HG02588 (cell line): ENCODE data around the gene PDGFB.
"Not testable (repeated sequence)": the region's sequence is repeated elsewhere in the genome, so short reads cannot be mapped to it uniquely, and the experiment has no call there.

ENCODE experiments used
- ATAC-seq: cut with Tn5 transposase; IDR thresholded peaks from one replicate; pipeline ENCODE4 v1.9.1; 2021; ENCODE audit warnings: mild to moderate bottlenecking, moderate library complexity; ENCODE audit not compliant: unreplicated experiment

The PDGFB gene

DNA sequence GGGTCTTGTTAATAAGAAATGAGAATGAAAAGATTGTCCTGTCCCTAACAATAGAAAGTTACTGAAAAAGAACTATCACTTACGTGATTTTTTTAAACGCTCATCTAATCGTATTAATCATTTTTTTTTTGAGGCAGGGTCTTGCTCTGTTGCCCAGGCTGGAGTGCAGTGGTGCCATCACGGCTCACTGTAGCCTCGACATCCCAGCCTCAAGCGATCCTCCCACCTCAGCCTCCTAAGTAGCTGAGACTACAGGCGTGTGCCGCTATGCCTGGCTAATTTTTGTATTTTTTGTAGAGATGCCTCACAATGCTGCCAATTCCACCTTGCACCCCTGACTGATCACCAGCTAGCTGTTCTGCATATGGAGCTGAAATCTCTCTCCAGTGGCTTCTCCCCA, 15.7 kb downstream of the PDGFB start:
- no peak for ATAC-seq

DNA sequence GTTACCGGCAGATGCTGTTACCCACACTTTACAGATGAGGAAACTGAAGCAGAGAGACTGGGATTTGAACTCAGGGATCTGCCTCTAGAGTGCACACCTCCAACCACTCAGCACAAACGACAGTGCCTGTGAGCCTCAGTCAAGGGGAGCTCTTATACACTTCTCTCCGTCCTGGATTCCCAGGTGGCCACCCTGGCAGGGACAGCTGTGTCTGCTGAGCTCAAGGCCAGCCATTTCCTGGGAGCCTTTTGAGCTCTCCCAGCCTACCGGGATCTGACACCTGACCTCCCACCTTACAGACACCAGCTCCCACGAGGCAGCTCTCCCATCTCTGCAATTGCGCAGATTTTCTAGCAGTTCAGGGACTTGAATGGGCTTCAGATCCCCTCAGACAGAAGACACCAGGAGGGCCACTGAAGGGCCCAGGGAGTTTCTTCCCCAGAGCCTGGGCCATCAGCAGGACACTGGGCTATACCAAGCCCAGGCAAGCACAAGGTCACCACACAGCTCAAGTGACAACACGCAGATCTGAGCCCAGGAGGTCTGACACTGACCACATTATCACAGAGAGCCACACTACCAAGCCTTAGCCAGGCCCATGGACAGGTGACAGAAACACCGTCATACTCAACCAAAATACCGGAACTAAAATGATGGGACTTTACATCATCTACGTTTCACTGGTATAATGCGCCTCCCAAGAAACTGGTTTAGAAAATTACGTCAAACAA, 17.1 kb downstream of the PDGFB start:
- no peak for ATAC-seq

DNA sequence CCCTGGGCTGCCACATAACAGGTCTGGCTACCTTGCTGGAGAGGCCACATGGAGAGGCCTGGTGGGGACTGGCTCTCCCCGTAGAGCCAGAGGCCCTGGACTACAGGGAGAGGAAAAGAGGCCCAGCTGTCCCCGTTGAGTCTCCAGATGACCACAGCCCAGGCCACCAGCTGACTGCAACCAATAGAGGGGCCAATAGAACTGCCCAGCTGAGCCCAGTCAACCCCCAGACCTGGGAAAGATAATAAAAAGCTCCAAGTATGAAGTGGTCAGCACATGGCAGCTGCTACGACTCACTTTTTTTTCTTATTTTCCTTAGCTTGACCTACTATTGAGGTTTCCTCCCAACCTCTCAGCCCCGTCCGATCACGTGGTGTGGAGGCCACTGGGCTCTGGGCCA, 18.4 kb downstream of the PDGFB start:
- no peak for ATAC-seq

DNA sequence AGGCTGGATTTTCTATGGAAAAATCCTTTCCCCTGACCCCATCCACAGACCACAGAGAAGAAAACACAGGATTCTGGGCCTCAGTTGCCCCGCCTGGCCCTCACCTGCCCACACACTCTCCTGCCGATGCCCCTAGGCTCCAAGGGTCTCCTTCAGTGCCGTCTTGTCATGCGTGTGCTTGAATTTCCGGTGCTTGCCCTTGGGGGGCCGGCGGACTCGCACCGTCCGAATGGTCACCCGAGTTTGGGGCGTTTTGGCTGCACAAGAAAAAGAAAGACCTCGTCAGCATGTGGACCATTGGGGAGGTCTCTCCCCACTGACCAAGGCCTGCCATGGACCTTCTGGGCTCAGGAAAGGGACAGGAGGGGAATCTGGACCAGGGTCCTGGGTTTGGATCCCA, 19.2 kb downstream of the PDGFB start:
- no peak for ATAC-seq

DNA sequence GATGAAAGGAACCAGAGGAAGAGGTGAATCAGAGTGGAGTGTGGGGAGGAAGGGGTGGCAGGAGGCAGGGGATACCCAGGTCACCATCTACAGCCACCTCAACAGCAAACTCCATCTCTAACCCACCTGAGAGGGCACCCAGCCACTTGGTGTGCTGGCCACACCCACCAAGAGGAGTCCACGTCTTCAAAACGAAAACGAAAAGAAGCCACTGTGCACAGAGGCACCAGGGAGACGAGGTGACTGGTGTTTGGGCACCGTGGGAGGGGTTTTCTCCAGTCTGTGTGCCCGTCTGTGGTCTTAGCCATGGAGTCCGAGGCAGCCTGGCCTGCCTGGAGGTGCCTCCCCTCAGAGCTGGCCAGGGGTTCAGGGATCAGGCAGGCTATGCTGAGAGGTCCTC, 20.2 kb downstream of the PDGFB start:
- no peak for ATAC-seq

DNA sequence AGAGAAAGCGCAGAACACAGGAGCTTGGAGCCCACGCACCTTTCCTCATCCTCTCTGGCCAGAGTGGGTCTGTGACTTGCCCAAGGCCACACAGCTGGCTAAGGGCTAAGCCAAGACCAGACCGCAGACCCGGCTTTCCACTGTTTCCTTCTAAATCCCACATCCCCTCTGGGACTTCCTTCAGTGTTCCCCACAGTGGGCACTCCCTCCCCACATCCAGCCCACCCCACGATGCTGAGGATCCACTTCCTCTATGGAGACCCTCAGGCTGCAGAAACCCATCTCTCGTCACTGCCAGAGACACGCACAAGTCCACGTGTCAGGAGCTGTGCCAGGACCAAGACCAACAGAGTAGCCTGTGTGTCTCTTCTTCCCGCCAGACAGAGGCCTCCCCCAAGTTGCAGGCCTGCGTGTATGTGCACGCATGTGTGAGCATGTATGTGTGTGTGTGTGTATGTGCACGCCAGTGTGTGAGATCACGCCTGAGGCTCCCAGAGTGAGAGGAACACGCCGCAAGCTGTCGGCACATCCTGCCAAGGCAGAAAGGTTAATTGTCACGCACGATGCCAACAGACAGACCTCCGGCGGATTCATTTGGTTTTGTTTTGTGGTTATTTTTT, 21.6 kb downstream of the PDGFB start:
- no peak for ATAC-seq

DNA sequence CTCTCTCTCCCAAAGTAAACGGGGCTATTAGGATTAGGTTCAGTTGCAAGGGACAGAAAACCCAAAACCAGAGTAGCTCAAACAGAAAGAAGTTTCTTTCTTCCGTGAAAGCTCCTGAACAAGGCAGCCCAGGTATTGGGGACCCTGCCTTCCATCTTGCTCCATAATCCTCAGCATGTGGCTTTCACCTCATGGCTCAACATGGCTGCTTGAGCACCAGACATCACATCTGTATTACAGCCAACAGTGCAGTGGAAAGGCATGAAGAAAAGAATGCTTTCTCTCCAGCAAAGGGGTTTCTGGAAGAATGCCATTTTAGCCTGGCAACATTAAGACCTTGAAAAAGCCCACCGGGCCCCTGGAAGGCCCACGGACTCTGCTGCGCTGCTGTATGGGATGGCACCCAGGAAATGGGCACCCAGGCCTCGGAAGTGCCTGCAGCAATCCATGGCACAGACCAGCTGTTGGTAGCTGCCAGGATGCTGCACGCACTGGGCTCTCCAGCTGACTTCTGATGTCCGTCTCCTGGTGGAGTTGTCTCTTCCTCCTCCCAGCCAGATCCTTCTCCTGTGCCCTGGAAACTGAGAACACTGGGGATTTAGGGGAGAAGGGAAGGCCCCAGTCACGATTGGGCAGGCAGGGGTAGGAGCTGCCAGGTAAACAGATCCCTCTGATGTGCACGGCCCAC, 22.6 kb downstream of the PDGFB start:
- no peak for ATAC-seq

DNA sequence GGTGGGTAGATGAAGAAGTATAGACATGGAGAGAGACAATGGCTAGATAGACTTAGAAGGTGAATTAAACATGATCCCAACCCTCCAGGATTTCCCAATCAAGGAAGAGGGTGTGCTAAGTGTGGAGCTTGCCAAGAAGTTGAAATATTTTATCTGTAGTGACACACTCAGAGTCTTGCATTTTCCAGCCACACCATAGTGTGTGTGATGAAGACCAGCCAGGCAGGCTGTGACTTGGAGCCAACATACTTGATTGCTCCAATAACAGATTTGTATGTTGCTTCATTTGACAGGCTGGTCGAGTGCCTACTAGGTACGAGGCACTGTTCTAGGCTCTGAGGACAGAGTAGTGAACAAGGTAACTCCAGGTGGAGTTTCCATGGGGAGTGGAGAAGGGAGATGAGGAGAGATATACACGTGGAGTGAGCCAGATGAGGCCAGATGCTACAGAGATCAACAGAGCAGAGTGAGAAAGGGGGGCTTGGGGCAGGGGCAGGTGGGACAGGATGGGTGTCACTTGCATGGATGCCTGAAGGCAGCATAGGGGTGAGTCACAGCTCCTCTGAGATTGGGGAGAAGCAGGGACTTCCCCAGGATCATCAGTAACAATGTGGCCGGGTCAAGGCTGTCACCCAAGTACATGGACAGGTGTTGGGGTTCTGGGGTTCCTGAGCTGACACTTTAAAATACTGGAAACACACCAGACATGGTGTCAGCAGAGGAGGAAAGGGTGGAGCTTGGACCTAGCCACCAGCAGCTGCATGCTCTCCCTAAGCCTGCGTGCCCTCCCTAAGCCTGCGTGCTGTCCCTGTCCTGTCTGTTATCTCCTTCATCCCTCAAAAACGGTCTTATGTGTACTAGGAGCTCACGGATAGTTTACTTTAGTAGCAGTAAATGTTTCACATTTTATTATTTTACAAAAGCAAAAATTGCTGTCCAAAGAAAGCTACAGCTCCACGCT, 23.6 kb downstream of the PDGFB start:
- ATAC-seq = no peak

DNA sequence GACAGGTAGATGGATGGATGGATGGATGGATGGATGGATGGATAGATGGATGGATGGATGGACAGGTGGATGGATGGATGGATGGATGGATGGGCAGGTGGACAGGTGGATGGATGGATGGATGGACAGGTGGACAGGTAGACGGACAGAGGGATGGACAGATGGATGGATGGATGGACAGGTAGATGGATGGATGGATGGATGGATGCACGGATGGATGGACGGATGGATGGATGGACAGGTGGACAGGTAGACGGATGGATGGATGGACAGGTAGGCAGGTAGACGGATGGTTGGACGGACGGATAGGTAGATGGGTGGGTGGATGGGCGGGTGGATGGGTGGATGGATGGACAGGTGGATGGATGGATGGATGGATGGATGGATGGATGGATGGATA, 24.3 kb downstream of the PDGFB start:
- ATAC-seq = no peak

DNA sequence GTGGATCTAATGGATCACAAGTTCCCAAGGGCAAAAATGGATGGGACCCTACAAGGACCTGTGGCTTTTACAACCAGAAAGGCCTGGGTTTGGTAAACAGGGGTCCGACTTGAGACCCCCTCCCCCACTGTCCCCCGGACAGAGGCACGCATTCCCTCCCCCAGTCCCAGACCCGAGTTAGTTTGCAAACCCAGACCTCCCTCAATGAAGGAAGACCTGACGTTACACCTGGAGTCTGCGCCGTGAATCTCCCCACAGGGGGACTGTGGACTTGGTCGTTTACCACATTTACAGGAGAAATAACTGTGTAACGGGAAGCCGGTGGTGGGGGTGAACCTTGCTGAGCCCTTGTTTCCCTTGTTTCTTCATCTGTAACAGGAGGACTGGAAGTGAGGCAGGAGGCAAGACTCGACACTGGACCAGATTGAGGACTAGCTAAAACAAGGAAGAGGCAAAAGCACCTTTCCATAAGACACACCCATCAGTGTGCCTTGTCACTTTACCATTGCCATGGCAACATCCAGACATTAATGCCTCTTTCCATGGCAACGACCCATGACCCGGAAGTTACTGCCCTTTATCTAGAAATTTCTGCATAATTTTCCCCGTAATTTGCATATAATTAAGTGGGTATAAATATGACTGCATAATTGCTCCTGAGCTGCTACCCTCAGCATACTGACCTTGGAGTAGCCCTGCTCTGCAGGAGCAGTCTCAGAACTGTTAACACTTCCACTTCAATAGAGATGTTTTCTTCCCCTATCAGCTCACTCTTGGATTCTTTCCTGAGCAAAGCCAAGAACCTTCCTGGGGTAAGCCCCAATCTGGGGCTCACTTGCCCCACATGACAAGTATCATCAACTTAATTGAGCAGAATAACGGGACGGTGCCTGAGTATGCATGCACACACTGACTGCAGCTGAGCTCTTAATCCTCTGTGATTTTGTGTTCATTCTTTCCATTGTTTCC, 25.4 kb downstream of the PDGFB start:
- ATAC-seq = no peak

DNA sequence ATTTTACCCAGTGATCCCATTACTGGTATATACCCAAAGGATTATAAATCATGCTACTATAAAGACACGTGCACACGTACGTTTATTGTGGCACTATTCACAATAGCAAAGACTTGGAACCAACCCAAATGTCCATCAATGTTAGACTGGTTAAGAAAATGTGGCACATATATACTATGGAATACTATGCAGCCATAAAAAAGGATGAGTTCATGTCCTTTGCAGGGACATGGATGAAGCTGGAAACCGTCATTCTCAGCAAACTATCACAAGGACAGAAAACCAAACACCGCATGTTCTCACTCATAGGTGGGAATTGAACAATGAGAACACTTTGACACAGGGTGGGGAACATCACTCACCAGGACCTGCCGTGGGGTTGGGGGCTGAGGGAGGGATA, 26.4 kb downstream of the PDGFB start:
- ATAC-seq = not testable (repeated sequence)

DNA sequence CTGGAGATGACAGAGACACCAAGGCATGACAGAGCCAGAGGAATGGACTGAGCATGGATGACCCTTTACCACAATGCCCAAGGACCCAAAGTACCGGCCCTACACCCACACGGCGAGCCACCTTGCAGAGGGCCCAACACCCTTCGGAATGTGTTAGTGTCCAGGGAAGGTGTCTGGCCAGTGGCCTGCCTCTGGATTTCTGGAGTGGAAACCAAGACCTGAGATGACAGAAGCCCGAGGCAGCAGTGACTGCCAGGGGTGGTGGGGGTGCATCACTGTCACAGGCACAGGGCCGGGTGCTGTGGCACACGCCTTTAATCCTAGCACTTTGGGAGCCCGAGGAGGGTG, 28.7 kb downstream of the PDGFB start:
- no peak for ATAC-seq

DNA sequence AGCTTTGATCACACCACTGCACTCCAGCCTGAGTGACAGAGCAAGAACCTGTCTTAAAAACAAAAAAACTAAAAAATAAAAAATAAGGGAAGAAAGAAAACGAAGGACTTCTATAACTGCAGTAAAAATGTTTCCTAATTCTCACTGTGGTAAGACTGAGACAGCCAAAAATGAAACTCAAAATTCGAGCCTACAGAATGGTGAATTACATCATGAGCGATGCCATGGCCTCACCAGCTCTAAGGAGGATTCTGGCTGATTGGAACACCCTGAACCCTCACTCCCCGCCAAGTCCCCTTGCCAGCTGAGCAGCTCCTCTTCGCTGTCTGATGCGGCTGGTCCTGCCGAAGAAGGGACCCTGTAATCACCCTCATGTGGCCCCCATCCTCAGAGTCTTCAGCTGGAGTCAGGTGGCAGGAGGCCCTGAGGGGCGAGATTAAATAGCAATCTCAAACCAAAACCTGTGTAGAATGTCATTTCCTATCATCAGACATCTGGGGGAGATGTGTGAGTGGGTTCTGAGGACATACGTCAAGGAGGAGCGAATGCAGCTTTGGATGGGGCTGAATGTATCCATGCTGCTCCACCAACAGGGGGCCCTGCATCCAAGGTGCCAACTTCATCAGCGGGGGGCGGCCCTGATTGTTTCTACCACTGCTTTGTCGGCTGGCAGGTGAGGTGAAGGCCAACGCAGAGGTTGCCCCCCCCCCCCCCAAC, 29.2 kb downstream of the PDGFB start:
- no peak for ATAC-seq

DNA sequence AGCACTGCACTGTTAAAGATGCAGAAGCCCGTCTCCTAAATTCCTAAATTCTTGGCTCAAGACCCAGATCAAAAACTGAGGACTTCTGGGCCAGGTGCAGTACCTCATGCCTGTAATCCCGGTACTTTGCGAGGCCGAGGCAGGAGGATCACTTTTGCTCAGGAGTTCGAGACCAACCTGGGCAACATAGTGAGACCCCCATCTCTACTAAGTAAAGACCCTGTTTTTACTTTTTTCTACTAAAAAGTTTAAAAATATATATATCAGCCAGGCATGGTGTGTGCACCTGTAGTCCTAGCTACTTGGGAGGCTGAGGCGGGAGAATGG, 29.7 kb downstream of the PDGFB start:
- no peak for ATAC-seq

DNA sequence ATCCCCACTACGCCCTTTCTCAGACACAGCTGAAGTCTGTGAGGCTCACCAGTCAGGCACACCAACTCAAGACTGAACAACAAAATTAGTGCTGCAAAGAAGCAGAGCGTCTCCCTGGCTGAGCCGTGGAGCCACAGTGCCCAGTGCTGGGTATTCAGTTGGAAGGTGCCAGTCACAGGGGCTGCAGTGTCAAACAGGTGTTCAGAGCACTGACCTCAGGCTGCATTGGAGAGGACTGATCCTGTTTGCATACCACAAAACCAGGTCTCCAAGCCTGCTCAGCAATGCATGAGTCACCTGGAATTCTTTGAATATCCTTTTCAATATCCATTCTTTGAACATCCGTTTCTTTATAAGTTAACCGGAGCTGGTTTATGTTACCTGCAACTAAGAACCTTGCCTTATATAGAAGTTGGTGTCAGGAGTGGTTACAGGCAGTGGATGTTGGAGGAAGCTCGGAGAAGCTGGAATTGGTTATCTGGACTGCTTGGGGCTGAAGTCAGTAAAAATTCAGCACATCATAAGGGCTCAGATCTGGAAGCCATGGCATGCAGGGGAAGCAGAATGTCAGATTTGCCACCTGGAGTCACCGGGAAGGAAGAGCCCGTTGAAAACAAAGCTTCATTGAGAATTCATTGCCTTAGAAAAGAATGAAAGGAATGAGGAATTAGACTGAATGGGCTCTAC, 30.3 kb downstream of the PDGFB start:
- ATAC-seq = no peak

DNA sequence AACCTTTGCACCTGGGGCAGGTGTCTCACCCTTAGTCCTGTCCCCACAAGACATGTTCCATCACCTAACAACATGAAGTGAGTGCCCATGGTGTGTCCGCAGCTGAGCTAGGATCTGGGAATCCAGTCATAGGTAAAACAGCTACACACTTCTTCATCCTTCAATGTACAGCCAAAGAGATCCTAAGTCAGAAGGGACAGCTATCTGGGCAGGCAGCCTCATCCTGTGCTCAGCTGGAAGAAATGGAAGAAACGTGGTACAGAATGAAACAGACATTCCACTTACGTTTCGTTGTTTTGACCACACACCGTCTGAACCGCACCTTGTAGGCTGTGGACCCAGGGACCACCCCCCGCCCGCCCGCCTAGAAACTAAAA, 30.8 kb downstream of the PDGFB start:
- ATAC-seq = no peak

DNA sequence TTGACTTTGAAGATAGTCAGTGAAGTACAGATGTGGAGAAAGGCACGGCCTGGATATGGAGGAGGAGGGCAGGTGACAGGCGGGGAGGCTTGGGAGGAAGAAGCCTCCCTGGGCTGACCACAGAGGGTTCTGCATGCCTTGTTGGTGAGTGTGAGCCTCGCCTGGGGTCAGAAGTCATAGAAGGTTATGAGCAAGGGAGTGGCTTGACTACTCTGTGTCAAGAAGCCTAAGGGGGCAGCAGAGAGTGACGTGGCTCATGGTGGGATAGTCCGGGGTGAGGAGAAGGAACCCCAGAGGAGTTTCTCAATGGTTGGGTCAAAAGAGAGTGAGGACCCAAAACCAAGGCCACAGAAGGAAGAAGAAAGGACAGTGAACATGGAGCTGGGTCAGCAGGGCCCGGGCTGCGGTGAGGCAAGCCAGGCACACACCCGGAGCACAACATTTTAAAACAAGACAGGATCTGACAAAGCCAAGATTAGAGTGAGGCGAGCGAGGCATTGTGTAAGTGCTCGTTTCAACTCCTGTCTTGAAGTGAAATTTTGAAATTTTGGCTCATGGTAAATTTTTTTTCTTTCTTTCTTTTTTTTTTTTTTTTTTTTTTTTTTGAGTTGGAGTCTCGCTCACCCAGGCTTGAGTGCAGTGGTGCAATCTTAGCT, 31.9 kb downstream of the PDGFB start:
- no peak for ATAC-seq

DNA sequence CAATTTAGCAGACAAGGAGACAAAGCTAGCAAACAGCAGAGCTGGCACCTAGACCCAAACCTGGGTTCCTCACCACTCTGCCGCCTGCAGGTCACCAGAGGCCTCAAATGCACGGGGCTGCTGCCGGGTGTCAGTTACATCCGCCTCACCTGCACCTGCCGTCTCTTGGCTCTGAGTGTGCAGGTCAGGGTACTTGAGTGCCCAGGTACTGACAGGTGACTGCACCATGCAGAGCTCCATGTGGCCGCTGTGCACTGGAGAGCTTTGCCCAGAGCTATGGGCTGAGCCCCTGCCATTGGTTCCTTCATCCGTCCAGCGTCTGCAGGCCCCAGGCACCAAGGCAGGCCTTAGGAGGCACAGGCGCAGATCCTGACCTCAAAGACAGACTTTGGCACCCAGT, 35.0 kb downstream of the PDGFB start:
- ATAC-seq = no peak
